Thyroid gland (tissue), 4 donors: ENCODE data around the gene DACH1. TPM values are rescaled to one million over a fixed set of nuclear protein-coding genes. Genes with fewer than 3 reads are reported as not detected.

ENCODE experiments used
- DNase-seq, 2 donors: peaks; one replicate each; pipeline ENCODE4 v3.0.0-alpha.2; 2019
- H3K27ac ChIP-seq, 3 donors: fragments of 200-600 bp; sonication (generic); 1 replicate in 2 of 3; 2 replicates in 1 of 3; pipeline ENCODE4 v1.5.1; 2016 to 2019; ENCODE audit warnings: mild to moderate bottlenecking in 1 of 3, moderate library complexity in 1 of 3
- H3K27me3 ChIP-seq: fragments of 200-600 bp; sonication (generic); one replicate; pipeline ENCODE4 v1.5.1; 2019
- H3K36me3 ChIP-seq, 2 donors: fragments of 200-600 bp; sonication (generic); one replicate each; pipeline ENCODE4 v1.5.1; 2016 to 2019
- H3K4me1 ChIP-seq, 2 donors: fragments of 200-600 bp; sonication (generic); one replicate each; pipeline ENCODE4 v1.5.1; 2017 to 2019
- H3K4me3 ChIP-seq, 3 donors: fragments of 200-600 bp; sonication (generic); replicated peaks in 1 of 3; 1 replicate in 2 of 3; 2 replicates in 1 of 3; pipeline ENCODE4 v1.5.1; 2016; ENCODE audit warnings: mild to moderate bottlenecking in 1 of 3
- H3K9me3 ChIP-seq: fragments of 200-600 bp; sonication (generic); one replicate; pipeline ENCODE4 v1.5.1; 2017
- POLR2A ChIP-seq, 2 donors: fragments of 450-650 bp; IDR thresholded peaks; one replicate each; pipeline ENCODE4 v1.6.1; 2017; ENCODE audit warnings: antibody characterized with exemption in 2 of 2, mild to moderate bottlenecking in 2 of 2, moderate library complexity in 1 of 2
- WGBS, 2 donors: methylation state at CpG; one replicate each; pipeline ENCODE4 v1.1.5; 2017; 5-methylcytosine and 5-hydroxymethylcytosine counted together
- intact Hi-C: fragments of 100-400 bp; cut with DNase I; formaldehyde crosslinking; loops from one replicate; pipeline ENCODE4 v1.15.1; 2023
- total RNA-seq, 4 donors: library from RNA; depleted of rRNA; stranded (reverse); fragments of >200 nt; gene quantifications; one replicate each; pipeline ENCODE4 v1.2.3, GENCODE V29; 2016
- TF ChIP-seq, protein P1 (sequence below), 6 experiments: fragments of 200-600 bp in 3 of 6; fragments of 450-650 bp in 3 of 6; sonication (generic) in 3 of 6; IDR thresholded peaks; one replicate each; pipeline ENCODE4 v1.5.1; 2016 to 2019; ENCODE audit warnings: antibody characterized with exemption in 6 of 6, mild to moderate bottlenecking in 2 of 6, inconsistent platforms in 1 of 6, moderate library complexity in 1 of 6

DACH1 gene
- total RNA-seq, 4 donors from 2014 or later, result 0.33 to 0.49 (median 0.33) TPM; not detected in 1

- no peak overlapping the region for H3K27ac ChIP-seq
- intact Hi-C loops, result no loop called here
- no peaks in the 10 kb centered on the region for H3K27me3 ChIP-seq
- no peak overlapping the region for H3K4me3 ChIP-seq
- no peak for DNase-seq
- TF ChIP-seq, protein P1, sequence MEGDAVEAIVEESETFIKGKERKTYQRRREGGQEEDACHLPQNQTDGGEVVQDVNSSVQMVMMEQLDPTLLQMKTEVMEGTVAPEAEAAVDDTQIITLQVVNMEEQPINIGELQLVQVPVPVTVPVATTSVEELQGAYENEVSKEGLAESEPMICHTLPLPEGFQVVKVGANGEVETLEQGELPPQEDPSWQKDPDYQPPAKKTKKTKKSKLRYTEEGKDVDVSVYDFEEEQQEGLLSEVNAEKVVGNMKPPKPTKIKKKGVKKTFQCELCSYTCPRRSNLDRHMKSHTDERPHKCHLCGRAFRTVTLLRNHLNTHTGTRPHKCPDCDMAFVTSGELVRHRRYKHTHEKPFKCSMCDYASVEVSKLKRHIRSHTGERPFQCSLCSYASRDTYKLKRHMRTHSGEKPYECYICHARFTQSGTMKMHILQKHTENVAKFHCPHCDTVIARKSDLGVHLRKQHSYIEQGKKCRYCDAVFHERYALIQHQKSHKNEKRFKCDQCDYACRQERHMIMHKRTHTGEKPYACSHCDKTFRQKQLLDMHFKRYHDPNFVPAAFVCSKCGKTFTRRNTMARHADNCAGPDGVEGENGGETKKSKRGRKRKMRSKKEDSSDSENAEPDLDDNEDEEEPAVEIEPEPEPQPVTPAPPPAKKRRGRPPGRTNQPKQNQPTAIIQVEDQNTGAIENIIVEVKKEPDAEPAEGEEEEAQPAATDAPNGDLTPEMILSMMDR (IDR thresholded peaks at IDR 0.05), result no peak
- no peak for TF ChIP-seq POLR2A (IDR thresholded peaks at IDR 0.05)
- WGBS, 2 donors, result 83 to 85% methylated on average over 2 of the region's 2 CpGs
- no peaks in the 10 kb centered on the region for H3K9me3 ChIP-seq
- no peaks in the 10 kb centered on the region for H3K4me1 ChIP-seq
- H3K36me3 ChIP-seq, result no peaks in the 10 kb centered on the region
These were observed 38.4 kb downstream of the DACH1 start for GRCh38 chr13:71828564-71828963.

GRCh38 chr13:71828117-71828516 is 38.9 kb downstream of the DACH1 start:
- H3K27ac ChIP-seq, result no peak overlapping the region
- intact Hi-C loops, result no loop called here
- DNase-seq, result no peak
- no peaks in the 10 kb centered on the region for H3K36me3 ChIP-seq
- TF ChIP-seq, protein P1 (IDR thresholded peaks at IDR 0.05), result no peak
- no peak for TF ChIP-seq POLR2A (IDR thresholded peaks at IDR 0.05)
- WGBS, 2 donors, result 51 to 63% methylated on average over 6 of the region's 6 CpGs
- no peaks in the 10 kb centered on the region for H3K9me3 ChIP-seq
- H3K27me3 ChIP-seq, result no peaks in the 10 kb centered on the region
- no peak overlapping the region for H3K4me3 ChIP-seq
- no peaks in the 10 kb centered on the region for H3K4me1 ChIP-seq

DNA sequence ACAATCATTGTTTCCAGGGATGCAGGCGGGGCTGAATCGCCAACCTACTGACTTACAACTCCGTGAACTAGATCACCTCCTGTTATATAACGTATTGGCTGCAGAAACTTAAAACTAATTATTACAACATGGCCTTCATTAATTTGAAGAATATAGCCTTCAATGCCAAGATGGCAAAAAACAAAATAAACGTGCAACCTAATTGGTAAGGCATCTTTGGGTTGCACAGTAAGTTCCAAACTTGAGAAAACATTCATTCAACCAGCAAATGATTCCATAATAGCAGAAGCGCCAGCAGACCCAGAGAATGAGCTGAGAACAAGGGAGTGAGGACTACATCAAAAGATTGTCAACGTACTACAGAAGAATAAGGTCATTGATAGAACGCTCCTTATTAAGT is 39.8 kb downstream of the DACH1 start:
- Histone ChIP-seq H3K4me3 (no peak overlapping the region), H3K4me1 (no peaks in the 10 kb centered on the region)

DNA sequence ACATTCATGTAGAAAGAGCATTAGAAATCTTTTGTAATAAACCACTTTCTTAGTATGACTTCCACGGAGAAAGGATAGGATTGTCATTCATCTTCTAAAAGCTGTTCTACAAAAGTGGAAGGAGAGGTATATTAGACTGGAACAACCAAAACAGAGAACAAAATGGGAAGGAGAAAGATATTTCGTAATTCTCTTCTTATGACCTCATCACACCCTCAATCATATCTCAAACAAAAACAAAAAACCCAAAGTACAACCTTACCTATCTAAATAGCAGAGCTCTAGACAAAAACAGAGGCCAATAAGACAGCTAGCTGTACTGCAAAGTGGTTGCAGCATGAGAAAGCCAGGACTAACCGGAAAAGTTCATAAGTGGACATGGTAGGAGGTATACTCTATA is 46.3 kb downstream of the DACH1 start:
- Histone ChIP-seq H3K36me3 (no peaks in the 10 kb centered on the region), H3K4me3 (no peak overlapping the region), H3K4me1 (no peaks in the 10 kb centered on the region), H3K27ac (no peak overlapping the region), H3K9me3 (no peaks in the 10 kb centered on the region), H3K27me3 (no peaks in the 10 kb centered on the region)
- TF ChIP-seq, protein P1 (IDR thresholded peaks at IDR 0.05), result no peak
- no peak for TF ChIP-seq POLR2A (IDR thresholded peaks at IDR 0.05)
- DNase-seq, result no peak
- 85 to 86% methylated on average over 3 of the region's 3 CpGs for WGBS, 2 donors
- intact Hi-C loops, result no loop called here

More for the DNA sequence above, 39.8 kb downstream of the DACH1 start:
- H3K27me3 ChIP-seq, result no peaks in the 10 kb centered on the region
- WGBS, 2 donors, result 87 to 88% methylated on average over 8 of the region's 8 CpGs
- intact Hi-C loops, result no loop called here
- DNase-seq, result no peak
- H3K27ac ChIP-seq, result no peak overlapping the region
- TF ChIP-seq POLR2A (IDR thresholded peaks at IDR 0.05), result no peak
- no peaks in the 10 kb centered on the region for H3K9me3 ChIP-seq
- H3K36me3 ChIP-seq, result no peaks in the 10 kb centered on the region

GRCh38 chr13:71817335-71817734 is 49.7 kb downstream of the DACH1 start:
- intact Hi-C loops, result no loop called here
- TF ChIP-seq POLR2A (IDR thresholded peaks at IDR 0.05), result no peak
- TF ChIP-seq, protein P1 (IDR thresholded peaks at IDR 0.05), result no peak
- Histone ChIP-seq H3K27ac (no peak overlapping the region), H3K4me3 (no peak overlapping the region), H3K9me3 (no peaks in the 10 kb centered on the region), H3K36me3 (no peaks in the 10 kb centered on the region), H3K4me1 (no peaks in the 10 kb centered on the region), H3K27me3 (no peaks in the 10 kb centered on the region)
- no peak for DNase-seq
- 89 to 95% methylated on average over 1 of the region's 1 CpG for WGBS, 2 donors
